HepG2 (cell line): ENCODE results near the gene NTM.

Source experiments
- SRSF4 ChIP-seq: fragments of 200-400 bp; formaldehyde crosslinking; IDR thresholded peaks from one replicate; pipeline ENCODE4 v1.6.1; 2018; ENCODE audit warnings: mild to moderate bottlenecking, low read depth, low read length, moderate library complexity; ENCODE audit not compliant: poor library complexity, severe bottlenecking
- TF ChIP-seq, protein P1 (sequence below): conservative IDR thresholded peaks from 2 replicates; pipeline ENCODE4 v1.6.1; 2018; ENCODE audit warnings: missing genetic modification reagents

DNA sequence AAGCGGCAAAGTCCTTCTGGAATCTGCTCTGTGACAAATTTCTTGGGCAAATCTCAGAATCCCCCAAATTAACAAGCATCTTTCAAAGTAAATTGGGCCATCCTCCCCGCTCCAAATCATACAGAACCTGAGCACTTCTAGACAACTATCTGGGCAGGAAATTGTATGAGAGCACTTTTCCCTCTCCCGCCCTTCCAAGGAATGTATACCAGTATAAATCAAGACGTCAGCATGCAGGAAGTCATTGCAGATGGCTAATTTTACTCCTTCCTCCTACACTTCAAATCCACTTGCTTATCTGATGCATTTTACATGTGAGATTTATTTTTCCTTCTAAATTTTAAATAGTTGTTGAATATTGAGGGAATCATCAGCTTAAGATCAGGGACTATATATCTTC, 52.1 kb downstream of the NTM start:
- TF ChIP-seq, protein P1, sequence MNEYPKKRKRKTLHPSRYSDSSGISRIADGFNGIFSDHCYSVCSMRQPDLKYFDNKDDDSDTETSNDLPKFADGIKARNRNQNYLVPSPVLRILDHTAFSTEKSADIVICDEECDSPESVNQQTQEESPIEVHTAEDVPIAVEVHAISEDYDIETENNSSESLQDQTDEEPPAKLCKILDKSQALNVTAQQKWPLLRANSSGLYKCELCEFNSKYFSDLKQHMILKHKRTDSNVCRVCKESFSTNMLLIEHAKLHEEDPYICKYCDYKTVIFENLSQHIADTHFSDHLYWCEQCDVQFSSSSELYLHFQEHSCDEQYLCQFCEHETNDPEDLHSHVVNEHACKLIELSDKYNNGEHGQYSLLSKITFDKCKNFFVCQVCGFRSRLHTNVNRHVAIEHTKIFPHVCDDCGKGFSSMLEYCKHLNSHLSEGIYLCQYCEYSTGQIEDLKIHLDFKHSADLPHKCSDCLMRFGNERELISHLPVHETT (CRISPR knock-in tag), result no peak
- TF ChIP-seq SRSF4, result no peak
